Activated T-helper 2 cell treated with anti-CD3 and anti-CD28 coated beads, Interferon-gamma antibody, Interleukin-2, Interleukin-4, amounts not matched to agents 10 μg/mL and 5 μg/mL and 100 μg/mL, durations not matched to agents 14 hours and 24 hours and 36 hours (primary cell): ENCODE measurements around the gene NT5C3A. TPM values are rescaled to one million over a fixed set of nuclear protein-coding genes. Genes with fewer than 3 reads are reported as not detected.
"Not testable (repeated sequence)": the region's sequence is repeated elsewhere in the genome, so short reads cannot be mapped to it uniquely, and the experiment has no call there.

Experiments
- DNase-seq: peaks from one replicate; pipeline ENCODE4 v3.0.0; 2021; ENCODE audit warnings: low spot score
- H3K27ac Mint-ChIP-seq: one replicate; pipeline ENCODE4 v1.8.0; 2021; ENCODE audit warnings: mixed read lengths
- H3K27me3 Mint-ChIP-seq: one replicate; pipeline ENCODE4 v1.8.0; 2021; ENCODE audit warnings: low read depth, mixed read lengths
- H3K36me3 Mint-ChIP-seq: one replicate; pipeline ENCODE4 v1.8.0; 2021; ENCODE audit warnings: low read depth, mixed read lengths
- H3K4me1 Mint-ChIP-seq: one replicate; pipeline ENCODE4 v1.8.0; 2021; ENCODE audit warnings: low read depth, mixed read lengths
- H3K4me3 Mint-ChIP-seq: one replicate; pipeline ENCODE4 v1.8.0; 2021; ENCODE audit warnings: low read depth, mild to moderate bottlenecking, moderate library complexity, mixed read lengths
- H3K9me3 Mint-ChIP-seq: one replicate; pipeline ENCODE4 v1.8.0; 2021; ENCODE audit warnings: mixed read lengths
- intact Hi-C: fragments of 100-400 bp; cut with micrococcal nuclease; formaldehyde crosslinking; loops from one replicate; pipeline ENCODE4 v1.15.1; 2023
- total RNA-seq: library from RNA; stranded (reverse); gene quantifications from 2 replicates; pipeline ENCODE4 v1.2.3, GENCODE V29; 2022

The NT5C3A gene
- total RNA-seq, 1 donor from 2014 or later: 30.0 TPM

DNA sequence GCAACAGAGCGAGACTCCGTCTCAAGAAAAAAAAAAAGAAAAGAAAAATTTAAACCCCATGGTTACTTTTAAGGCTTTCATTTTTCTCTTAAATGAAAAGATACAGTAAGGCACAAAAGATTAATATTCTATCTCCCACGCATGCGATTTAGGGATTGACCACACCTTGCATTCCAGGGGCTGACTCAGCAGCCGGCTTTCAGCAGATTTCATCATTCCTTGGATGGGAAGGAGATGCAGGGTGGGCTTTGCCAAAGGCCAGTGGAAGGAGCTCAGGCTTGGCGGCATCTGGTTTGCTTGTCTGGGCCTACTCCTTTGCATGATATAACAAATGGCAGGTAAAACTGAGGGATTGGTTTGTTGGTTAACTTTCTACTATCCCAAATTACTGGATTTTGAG lies 83.3 kb downstream of the NT5C3A start:
- H3K27me3 Mint-ChIP-seq, H3K9me3 Mint-ChIP-seq, intact Hi-C loops, H3K27ac Mint-ChIP-seq, H3K36me3 Mint-ChIP-seq, H3K4me1 Mint-ChIP-seq, DNase-seq, H3K4me3 Mint-ChIP-seq: not testable (repeated sequence)

DNA sequence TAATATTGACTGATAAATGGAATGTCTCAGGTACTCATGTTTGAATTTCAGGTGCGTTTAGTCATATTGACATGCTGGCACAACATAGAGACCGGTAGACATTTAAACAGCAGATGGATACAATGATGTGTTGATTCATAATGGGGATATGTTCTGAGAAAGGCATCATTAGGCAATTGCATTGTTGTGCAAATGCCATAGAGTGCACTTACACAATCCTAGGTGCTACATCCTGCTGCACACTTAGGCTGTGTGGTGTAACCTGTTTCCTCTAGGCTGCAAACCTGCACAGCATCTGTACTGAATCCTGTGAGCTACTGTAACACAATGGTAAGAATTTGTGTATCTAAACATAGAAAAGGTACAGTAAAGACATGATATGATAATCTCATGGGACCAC lies 85.4 kb downstream of the NT5C3A start:
- H3K36me3 Mint-ChIP-seq, H3K9me3 Mint-ChIP-seq, H3K27ac Mint-ChIP-seq, intact Hi-C loops, H3K4me3 Mint-ChIP-seq, DNase-seq, H3K4me1 Mint-ChIP-seq: not testable (repeated sequence)
- peaks cover 11% of the 10 kb centered on the region for H3K27me3 Mint-ChIP-seq

DNA sequence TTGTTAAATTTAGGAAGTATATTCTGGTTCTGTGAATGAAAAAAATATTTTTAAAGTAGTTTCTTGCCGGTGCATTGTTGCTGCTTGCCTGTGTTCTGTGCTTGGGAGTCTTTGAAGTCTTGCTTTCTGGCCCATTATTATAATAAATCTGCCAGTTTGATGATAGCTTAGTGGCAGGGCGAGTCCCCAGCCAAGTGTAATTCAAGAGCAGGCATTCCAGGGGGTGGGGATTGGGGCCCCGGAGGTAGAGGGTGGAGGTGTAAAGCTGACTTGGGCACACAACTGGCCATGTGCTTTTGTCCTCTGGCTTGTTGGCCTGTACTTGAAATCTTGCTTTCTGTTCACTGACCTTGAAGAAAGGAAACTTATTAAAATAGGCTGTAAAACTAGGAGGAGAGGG lies 90.6 kb downstream of the NT5C3A start:
- H3K27me3 Mint-ChIP-seq: peaks cover 11% of the 10 kb centered on the region
- H3K27ac Mint-ChIP-seq, H3K9me3 Mint-ChIP-seq, H3K36me3 Mint-ChIP-seq, H3K4me3 Mint-ChIP-seq, DNase-seq, intact Hi-C loops, H3K4me1 Mint-ChIP-seq: not testable (repeated sequence)

DNA sequence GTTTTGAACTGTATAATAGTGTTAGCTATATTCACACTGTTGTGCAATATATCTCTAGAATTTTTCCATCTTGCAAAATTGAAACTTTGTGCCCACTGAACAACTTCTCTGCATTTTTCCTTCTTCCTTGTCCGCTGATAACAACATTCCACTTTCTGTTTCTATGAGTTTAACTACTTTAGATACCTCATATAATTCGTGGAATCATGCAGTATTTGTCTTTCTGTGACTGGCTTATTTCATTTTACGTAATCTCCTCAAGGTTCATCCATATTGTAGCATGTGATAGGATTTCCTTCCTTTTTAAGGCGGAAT lies 95.4 kb downstream of the NT5C3A start:
- H3K4me3 Mint-ChIP-seq, H3K36me3 Mint-ChIP-seq, intact Hi-C loops: not testable (repeated sequence)

DNA sequence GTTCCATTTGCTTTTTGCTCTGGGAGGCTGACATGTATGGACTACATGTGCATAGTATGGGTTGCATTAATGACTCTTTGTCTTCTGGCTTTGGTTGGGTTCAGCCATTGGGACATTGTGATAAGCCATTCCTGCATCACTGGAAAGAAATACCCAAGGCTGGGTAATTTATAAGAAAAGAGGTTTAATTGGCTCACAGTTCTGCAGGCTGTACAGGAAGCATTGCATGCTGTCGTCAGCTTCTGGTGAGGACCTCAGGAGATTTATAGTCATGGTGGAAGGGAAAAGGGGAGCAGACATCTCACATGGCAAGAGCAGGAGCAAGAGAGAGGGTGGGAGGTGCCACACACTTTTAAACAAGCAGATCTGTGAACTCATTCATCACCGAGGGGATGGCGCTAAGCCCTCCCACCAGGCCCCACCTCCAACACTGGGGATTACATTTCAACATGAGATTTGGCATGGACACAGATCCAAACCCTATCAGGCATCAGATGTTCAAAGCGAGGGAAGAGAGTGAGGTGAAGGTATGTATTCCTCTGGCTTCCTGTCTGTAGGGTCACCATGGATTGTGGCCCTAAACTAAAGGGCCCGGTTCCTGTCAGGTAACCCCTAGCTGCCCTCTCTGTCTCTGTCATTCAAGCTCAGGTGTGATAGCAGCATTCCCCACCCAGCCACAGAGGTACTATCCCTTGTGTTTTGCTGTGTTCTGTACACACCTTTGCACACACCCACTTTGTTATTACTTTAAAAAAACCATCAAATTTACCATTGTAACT lies 95.9 kb downstream of the NT5C3A start:
- H3K4me1 Mint-ChIP-seq, H3K36me3 Mint-ChIP-seq, H3K4me3 Mint-ChIP-seq, H3K27me3 Mint-ChIP-seq, DNase-seq, H3K9me3 Mint-ChIP-seq, H3K27ac Mint-ChIP-seq, intact Hi-C loops: not testable (repeated sequence)

More for the DNA sequence above, 95.4 kb downstream of the NT5C3A start:
- not testable (repeated sequence) for H3K27ac Mint-ChIP-seq, H3K4me1 Mint-ChIP-seq, H3K27me3 Mint-ChIP-seq, H3K9me3 Mint-ChIP-seq, DNase-seq

DNA sequence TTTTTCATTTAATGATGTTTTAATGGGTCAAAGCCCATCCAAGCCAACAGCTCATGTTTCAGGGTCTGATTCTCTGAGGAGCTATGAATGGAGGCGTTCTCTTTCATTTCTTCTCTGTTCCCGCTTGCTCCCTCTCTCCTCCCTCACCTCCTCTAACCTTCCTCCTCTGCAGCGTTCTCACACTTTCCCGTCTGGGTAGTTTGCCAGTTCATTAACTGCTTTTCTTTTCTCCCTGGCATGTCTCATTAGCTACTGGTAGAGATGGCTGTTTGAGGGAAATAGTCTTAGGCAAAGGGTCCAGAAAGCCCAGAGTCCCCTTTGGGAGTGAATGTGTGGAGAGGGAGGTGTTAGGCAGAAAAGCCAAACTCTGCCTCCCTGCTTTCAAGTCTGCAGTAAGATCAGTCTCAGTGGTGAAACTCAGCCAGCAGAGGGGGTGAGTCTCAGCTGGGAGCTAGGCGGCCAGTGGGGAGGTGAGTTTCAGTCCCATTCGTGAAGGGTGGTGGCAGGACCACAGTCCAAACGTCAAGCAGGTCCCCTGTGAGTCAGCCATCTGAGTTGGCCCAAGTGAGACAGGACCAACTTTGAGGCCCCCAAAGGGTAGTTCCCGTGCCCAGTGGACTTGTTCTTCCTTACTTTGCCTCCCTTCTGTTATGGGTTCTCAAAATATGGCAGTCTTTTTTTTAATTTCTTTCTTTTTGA lies 98.0 kb downstream of the NT5C3A start:
- H3K27ac Mint-ChIP-seq, H3K36me3 Mint-ChIP-seq, H3K9me3 Mint-ChIP-seq, DNase-seq, H3K4me1 Mint-ChIP-seq, H3K4me3 Mint-ChIP-seq, intact Hi-C loops: not testable (repeated sequence)
- H3K27me3 Mint-ChIP-seq: peaks cover 13% of the 10 kb centered on the region

Other genes starting within 250 kb of the NT5C3A start
- 25.7 and 27.8 TPM in 2 replicates for gene KBTBD2, start 171.0 kb downstream of the NT5C3A start, total RNA-seq
- gene FKBP9, start 105.3 kb downstream of the NT5C3A start, total RNA-seq: 3.0 and 3.5 TPM in 2 replicates
- 15.4 and 18.6 TPM in 2 replicates for gene RP9, start 46.6 kb upstream of the NT5C3A start, total RNA-seq
- gene BBS9, start 66.8 kb upstream of the NT5C3A start, total RNA-seq: 4.8 and 6.8 TPM in 2 replicates